Astrocyte of the hippocampus (primary cell): Measurements from ENCODE around the gene ZNF763.
"Not testable (repeated sequence)": the region's sequence is repeated elsewhere in the genome, so short reads cannot be mapped to it uniquely, and the experiment has no call there.

Experiments used
- DNase-seq: peaks from one replicate; pipeline ENCODE4 v3.0.0; 2011; ENCODE audit warnings: low read depth, low spot score

The ZNF763 gene

DNA sequence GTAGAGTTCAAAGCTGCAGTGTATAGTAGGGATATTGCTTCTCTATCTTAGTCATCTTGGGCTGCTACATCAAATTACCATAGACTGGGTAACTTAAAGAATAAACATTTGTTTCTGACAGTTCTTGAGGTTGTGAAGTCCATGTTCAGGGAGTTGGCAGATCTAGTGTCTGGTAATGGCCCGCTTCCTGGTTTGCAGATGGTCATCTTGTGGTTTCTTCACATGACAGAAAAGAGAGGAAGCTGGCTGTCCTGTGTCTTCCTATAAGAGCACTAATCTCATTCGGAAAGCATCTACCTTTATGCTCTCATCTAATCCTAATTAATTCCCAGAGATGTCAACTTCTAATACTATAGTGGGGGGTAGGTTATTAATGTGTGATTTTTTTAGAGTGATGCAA, 6.2 kb downstream of the ZNF763 start:
- no peak for DNase-seq

DNA sequence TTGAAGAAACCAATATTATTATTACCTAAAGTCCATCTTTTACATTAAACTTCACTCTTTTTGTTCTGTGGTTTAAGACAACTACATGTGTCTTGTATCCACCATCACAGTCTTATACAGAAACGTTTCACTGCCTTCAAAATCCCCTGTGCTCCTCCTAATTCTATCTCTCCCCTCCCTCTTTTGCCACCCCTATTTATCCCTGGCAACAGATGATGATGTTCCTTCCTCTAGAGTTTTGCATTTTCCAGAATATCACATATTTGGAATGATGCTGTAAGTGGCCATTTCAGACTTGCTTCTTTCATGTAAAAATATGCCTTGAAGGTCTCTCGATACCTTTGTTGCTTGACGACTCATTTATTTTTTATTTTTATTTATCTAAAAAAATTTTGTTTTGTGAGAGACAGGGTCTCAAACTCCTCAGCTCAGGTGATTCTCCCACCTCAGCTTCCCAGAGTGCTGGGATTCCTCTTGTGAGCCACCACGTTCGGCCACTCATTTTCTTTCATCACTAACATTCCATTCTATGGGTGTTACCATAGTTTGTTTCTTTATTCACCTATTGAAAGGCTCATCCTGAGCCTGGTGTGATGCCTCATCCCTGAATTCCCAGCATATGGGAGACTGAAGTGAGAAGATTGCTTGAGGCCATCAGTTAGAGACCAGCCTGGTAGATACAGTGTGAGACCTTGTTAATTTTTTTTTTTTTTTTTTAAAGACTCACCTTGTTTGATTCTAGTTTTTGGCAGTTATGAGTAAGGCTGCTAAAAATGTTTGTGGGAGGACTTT, 8.4 kb downstream of the ZNF763 start:
- DNase-seq: no peak

DNA sequence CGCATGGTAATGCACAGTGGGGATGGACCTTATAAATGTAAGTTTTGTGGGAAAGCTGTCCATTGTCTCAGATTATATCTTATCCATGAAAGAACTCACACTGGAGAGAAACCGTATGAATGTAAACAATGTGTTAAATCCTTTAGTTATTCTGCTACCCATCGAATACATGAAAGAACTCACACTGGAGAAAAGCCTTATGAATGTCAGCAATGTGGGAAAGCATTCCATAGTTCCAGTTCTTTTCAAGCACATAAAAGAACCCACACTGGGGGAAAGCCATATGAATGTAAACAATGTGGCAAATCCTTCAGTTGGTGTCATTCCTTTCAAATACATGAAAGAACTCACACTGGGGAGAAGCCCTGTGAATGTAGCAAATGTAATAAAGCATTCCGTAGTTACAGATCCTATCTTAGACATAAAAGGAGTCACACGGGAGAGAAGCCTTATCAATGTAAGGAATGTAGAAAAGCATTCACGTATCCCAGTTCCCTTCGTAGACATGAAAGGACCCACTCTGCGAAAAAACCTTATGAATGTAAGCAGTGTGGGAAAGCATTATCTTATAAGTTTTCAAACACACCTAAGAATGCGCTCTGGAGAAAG, 13.8 kb downstream of the ZNF763 start:
- DNase-seq: no peak

DNA sequence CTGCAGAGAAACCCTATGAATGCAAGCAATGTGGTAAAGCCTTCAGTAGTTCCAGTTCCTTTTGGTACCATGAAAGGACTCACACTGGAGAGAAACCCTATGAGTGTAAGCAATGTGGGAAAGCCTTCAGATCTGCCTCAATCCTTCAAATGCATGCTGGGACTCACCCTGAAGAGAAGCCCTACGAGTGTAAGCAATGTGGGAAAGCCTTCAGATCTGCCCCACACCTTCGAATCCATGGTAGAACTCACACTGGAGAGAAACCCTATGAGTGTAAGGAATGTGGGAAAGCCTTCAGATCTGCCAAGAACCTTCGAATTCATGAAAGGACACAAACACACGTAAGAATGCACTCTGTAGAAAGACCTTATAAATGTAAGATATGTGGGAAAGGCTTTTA, 14.7 kb downstream of the ZNF763 start:
- no peak for DNase-seq

DNA sequence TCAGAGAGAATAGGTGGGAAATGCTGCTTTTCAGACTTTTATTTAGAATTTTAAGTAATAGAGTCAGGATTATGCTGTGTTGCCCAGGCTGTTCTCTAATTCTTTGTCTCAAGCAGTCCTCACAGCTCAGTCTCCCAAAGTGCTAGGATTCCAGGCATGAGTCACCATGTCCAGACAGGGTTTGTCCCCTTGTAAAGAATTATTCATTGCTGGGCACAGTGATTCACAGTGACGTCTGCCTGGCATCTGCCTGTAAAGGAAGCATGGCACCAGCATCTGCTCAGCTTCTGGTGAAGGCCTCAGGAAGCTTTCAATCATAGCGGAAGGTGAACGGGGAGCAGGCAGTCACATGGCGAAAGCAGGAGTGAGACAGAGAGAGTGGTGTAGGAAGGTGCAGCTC, 17.7 kb downstream of the ZNF763 start:
- DNase-seq: no peak

DNA sequence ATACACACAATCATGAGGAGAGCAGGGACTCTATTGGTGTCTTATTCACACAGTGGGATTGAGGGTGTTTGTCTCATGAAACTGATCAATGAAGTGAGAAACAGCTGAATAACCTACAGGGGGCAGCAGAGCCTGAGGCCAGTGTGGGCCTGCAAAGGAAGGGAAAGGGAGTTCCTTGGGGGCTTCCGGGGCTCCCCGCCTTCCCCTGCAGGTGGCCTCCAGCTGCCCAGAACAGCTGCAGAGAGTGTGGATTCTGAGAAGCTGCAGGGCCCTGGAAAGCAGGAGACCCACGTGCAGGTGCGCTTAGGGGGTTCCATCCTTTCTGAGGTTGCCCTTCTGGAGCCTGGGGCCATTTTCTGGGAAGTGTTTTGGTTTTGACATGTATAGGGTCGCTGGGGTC, 20.1 kb downstream of the ZNF763 start:
- no peak for DNase-seq

DNA sequence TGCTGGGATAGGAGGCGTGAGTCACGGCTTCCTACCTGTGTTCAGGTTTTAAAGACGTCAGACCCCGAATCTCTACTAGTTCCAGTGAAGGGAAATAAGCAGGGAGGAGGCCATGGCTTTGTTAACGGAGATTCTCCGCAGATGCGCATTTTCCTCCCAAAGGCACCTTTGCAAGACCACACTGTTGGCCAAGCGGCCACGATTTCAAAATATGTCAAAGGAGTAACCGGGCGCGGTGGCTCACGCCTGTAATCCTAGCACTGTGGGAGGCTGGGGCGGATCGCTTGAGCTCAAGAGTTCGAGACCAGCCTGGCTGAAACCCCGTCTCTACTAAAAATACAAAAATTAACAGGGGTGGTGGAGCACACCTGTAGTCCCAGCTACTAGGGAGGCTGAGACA, 21.9 kb downstream of the ZNF763 start:
- DNase-seq: no peak

DNA sequence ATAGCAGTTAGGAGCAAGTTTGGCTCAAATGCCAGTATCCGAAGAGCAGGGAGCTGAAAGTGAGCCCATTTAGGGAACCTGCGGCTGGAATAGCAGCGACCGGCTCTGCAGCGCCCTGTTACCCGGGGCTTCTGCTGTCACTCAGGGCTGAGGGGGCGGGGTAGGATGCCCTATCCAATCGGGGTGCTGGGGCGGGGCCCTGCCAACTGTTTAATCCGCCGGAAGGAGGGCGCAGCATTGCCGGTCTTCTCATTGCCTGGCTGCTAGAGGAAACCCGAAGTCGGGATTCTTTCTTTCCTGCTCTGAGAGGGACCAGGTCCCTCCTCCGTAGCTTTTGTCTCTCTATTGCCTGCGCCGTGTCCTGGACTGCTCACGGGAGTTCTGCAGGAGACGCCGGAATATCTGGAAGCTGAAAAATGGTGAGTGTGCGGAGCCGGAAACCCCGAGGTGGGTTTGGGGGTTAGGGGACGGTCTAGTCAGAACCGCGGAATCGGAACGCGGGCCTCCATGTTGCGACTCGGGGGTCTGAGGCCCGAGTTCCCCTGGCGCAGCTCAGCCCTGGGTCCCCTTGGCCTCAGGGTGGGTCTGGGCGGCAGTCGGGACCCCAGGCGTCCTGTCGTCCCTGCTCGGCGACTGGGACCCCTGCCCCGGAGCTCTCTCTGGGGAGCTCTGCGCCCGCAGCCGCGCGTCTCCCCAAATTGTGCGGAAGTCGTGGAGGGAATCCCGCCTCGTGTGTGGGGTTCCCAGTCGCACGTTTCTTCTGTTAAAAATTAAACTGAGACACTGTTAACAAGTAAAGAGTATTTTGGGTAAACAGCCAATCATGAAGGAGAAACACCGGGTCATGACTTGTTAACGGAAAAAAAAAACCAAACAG, 22.8 kb downstream of the ZNF763 start:
- peak; percentile 98 for DNase-seq

DNA sequence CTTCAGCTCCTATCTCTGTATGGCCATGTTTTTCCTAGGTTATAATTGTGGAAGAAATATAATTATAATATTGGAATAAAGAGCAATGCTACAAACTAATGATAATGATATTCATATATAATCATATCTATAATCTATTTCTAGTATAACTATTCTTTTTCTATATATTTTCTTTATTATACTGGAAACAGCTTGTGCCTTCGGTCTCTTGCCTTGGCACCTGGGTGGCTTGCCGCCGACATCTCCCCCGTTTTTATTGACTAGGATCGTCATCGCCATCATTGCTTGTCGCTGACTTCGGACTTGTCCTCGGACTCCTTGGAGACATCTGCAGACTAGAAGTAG, 24.2 kb downstream of the ZNF763 start:
- no peak for DNase-seq

DNA sequence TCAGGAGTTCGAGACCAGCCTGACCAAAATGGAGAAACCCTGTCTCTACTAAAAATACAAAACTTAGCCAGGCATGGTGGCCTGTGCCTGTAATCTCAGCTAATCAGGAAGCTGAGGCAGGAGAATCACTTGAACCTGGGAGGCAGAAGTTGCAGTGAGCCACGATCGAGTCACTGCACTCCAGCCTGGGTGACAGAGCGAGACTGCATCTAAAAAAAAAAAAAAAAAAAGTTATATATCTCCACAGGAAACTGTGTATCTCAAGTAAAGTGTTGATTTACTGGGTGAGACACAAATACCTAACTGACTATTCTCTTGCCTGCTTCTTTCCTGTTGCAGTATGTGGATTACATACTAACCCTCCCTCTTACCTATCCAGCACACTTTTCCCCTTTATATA, 27.1 kb downstream of the ZNF763 start:
- DNase-seq: not testable (repeated sequence)

DNA sequence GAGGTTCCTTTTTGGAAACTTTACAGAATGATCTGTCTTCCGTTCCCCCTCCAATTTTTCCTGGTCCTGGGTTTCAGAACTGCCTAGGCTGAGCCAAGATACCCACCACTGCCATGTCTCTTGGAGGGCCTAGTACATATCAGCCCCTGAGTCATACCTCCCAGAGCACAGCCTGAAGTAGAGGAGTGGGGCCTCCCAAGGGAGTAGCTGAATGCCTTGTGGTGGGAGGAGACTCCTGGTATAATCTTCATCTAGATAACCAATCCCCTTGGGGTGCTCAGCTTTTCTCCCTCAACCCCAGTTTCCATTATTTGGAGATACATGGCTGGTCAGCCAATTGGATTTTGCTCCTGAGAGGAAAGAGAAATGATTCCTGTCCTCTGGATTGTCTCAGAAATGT, 30.3 kb downstream of the ZNF763 start:
- peak; percentile 29 for DNase-seq

DNA sequence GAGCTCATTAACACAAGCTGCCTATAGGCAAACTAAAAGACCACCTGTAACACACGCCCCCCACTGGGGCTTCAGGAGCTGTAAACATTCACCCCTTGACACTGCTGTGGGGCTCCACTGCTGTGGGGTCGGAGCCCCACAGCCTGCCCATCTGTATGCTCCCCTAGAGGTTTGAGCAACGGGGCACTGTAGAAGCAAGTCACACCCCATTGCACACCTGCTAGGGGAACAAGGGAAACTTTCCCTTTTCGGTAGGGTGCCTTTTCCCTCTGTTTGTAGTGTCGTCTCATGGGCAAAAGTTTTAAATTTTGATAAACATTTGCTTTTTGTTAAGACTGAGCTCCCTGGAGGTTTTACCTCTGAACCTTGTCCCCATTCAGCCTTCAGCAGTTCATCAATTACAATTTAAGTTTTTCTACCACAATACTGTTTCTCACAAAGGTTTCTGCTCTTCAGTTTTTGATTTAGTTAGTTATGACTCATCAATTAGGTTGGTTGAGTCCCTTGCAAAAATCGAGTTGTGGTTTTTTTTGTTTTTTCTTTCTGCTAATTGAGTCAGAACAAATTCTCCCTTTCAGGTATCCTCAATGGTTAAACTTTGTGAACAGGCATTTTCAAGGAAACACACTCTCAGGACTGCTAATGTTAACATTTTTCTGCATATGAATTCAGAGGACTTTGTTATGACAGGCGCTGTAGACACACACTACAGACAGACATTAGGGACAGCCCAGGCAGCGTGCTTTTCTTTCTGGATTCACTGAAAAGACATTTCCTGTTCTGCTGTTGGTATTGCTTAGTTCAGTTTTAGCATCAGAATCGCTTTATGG, 35.5 kb downstream of the ZNF763 start:
- peak; percentile 67 for DNase-seq

DNA sequence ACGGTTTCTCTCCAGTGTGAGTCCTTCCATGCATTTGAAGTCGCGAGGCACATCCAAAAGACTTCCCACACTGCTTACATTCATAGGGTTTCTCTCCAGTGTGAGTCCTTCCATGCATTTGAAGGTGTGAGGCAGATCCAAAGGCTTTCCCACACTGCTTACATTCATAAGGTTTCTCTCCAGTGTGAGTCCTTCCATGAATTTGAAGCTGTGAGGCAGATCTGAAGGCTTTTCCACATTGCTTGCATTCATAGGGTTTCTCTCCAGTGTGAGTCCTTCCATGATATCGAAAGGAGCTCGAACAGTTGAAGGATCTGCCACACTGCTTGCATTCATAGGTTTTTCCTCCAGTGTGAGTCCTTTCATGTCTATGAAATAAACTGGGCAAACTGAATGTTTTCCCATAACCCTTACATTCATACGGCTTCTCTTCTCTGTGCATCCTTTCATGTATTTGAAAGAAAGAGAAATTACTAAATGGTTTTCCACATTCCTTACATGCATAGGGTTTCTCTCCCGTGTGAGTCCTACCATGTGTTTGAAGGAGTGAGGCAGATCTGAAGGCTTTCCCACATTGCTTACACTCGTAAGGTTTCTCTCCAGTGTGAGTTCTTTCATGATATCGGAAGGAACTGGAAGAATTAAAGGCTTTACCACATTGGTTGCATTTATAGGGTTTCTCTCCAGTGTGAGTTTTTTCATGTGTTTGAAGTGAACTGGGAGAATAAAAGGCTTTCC, 50.3 kb downstream of the ZNF763 start:
- no peak for DNase-seq

DNA sequence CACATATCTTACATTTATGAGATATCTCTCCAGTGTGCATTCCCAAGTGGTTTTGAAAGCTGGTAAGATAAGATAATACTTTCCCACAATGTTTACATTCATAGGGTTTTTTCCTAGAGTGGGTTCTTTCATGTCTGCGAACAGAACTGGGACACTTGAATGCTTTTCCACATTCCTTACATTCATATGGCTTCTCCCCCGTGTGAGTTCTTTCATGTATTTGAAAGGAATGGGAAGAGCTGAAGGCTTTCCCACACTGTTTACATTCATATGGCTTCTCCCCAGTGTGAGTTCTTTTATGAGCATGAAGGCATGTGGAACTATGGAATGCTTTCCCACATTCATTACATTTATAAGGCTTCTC, 50.9 kb downstream of the ZNF763 start:
- no peak for DNase-seq
